Right lung (tissue), 5 donors: ENCODE measurements around the gene PPFIA4. TPM values are rescaled to one million over a fixed set of nuclear protein-coding genes. Genes with fewer than 3 reads are reported as not detected.

Experiments
- DNase-seq, 2 donors: peaks; one replicate each; pipeline ENCODE4 v3.0.0-alpha.2; 2013
- polyA plus RNA-seq, 5 donors: library from polyadenylated mRNA; unstranded; fragments of 120-200 nt; gene quantifications; one replicate each; pipeline versions ENCODE4 v1.2.1 to v1.2.3, GENCODE V29; 2013; ENCODE audit warnings: inconsistent platforms in 1 of 5, low replicate concordance in 1 of 5; ENCODE audit not compliant: insufficient read length in 5 of 5, insufficient read depth in 1 of 5

PPFIA4 gene
- polyA plus RNA-seq, 5 donors = 2.9 to 5.3 (median 3.1) TPM

DNA sequence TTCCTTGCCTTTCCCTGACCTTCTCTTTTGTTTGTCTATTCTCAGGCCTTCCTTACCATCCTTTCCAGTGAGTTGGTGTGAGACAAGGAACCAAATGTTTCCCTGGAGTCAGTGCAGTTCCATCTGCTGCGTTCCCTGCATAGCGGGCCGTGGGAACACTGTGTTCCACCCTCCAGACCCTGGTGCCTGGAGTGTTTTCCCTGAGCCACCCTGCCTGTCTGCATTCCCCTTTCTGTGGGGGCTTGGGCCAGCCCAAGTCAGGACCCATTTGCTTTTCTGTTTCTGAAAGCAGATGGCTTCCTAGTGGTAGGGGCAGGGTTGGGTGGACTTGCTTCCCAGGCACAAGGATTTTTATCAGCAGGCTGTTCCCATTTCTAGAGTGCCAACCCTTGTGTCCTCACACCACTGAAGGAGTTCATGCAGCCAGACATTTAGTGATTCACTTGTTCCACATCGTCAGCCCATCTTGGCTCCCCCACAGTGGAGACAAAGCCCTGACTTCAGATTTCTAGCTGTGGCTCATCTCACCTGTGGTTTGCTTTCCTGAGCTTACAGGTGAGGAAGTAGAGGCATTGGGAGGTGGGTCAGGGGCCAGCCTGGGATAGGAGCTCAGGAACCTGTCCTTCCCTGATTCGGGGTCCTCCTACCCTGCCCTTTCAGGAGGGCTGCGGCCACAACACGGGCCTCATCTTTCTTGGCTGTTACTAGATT, 73.7 kb downstream of the PPFIA4 start:
- DNase-seq = no peak

DNA sequence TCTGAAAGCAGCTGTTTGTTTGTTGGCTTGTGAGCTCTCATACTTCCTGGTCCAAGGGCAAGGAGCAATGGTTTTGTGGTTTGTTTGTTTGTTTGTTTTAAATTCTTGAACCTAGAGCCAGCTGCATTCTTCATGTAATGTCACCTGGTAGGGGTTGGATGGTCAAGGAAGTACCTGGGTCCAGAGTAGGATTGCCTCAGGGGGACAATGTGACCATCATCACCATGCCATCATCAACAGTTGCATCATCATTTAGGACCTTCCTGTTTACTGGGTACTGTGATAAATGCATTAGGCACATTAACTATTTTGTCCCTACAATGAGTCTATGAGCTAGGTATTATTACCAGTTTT, 74.2 kb downstream of the PPFIA4 start:
- DNase-seq = no peak

DNA sequence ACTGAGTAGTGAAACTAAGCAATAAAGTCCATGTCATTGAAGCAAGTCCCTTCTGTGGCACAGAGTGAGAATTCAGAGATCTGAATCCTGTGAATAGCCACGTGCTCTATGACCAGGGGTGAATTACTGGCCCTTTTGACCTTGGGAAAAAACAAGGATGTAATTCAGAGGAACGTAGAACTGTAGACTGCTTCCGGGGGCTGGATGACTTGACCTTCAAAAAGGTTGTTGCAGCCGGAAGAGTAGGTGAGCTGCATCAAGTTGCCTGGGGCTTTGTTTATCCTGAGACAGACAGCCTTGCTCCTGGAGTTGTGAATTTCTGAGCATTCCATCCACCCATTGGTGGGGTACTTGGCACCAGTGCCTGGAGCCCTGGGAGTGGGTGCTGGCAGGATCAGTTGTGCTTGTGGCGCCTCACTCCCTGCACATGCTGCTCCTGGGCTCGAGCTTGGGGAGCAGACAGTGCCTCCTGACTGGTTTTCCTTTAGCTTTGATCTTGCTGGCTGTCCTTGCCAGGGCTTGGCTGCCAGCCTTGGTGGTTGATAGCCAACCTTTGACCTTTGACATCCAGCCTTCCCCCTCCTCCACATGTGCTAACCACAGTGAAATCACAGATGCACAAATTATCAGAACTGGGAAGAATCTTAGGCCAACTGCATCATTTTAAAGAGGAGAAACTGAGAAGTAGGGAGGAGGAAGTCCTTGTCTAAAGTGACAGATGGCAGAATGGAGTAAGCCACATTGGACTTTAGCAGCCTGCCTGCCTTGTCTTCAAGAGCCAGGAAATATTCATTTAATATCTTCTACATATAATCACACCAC, 75.7 kb downstream of the PPFIA4 start:
- DNase-seq = no peak

DNA sequence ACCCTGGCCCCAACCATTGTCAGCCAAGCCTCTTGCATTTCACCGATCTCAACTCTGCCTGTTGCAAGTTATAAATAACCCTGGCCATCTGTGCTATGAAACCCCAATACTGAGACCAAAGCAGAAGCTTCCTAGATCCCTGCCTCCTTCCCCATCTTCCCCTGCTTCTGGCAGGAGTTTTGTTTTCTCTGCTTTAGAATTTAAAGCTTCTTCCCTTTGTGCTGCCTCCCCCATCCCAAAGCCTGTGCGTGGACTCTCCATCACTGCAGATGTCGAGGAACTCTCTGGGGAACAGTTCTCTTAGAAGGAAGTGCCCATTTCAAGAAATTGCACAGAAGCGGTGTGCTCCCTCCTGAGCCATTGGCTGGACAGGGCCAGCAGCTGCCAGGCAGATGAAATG, 76.9 kb downstream of the PPFIA4 start:
- no peak for DNase-seq

DNA sequence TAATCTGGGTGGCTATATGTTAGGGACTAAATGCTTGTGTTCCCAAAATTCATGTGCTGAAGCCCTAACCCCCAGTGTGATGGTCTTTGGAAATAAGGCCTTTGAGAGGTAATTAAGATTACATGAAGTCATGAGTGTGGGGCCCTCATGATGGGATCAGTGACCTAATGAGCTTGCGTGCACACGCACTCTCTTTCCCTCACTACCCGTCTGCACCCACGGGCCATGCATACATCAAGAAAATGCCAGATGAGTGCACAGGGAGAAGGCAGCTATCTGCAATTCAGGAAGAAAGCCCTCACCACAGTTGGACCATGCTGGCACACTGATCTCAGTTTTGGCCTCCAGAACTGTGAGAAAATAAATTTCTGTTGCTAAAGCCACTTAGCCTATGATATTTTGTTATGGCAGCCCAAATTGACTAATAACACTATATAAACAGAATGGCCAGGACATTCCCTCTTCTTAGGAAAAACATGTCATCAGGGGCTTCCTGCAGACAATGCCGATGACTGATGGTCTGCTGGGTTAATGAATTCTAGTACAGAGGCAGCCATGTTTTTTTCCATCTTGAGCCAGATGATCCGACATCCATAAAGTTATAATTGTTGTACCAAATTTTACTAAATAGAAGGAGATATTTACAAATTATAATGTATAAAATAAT, 77.7 kb downstream of the PPFIA4 start:
- DNase-seq = no peak

DNA sequence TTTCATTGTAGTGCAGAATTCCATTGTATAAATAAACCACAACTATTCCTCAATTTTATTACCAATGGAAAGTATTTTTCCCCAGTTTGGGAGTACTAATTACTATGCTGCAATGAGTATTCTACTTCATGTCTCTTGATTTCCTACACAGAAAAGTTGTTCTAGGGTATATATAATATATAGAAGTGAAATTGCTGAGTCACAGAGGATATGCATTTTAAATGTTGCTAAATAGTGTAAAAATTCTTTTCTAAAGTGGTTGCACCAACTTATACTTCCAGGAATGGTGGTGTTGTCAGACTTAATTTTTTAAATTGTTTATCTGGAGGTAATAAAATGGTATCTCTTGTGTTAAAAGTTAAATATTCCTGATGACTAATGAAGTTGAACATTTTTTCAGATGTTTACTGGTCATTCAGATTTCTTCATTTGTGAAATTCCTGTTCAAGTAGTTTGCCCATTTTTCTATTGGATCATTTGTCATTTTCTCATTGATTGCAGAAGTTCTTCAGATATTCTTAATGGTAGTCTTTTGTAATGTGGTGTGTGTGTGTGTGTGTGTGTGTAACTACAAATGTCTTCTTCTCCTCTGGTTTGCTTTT, 78.6 kb downstream of the PPFIA4 start:
- no peak for DNase-seq

DNA sequence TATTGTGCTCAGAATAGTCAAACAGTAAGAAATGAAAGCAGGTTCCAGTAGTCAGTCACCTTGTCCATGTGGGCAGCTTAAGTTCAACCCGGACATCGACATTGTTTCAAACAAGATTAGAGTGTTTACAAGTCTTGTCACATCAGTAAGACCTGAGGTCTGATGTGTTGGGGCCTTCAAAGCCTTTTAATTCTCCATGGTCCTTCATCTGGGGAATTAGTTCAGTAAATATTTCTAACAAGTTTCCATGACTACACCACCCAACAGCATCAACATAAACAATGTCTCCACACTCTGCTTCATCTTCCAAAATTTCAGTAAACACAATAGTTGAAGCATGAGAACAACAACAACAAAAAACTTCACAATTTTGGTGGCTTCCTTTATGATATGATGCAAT, 86.2 kb downstream of the PPFIA4 start:
- no peak for DNase-seq

DNA sequence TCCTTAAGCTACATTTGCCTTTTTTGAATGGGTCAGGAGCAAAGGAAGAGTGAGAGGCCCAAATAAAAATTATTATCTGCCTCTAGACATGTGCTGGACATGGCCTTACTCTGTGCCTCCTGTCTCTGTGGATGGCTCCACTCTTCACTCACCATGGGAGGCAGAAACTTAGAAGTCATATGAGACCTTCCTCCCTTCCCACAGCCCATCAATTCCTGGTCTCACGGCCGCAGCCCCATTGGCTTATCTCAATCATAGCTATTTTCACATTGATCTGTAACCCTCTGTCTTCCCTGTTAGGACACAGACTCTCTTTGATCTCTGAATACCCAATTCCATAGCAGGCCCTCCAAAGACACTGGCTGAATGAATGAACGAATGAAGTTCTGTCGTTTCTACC, 87.0 kb downstream of the PPFIA4 start:
- no peak for DNase-seq

DNA sequence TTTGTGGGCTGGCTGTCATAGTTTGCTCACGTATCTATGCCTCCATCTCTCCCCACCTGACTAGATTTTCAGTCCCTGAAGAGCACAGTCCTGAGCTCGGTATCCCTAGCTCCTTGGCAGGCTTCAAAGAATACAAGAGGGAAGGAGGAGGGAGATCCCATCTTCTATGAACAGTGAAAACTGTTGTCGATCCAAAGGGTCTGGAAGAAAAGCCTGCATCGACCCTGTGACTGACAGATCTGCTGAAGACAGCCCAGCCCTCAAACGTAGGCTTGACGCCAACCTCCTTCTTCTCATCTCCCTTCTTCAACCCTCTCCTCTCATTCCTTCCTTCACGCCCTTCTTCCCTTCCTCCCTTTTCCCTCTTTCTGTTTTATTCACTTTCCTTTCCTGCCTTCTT, 87.9 kb downstream of the PPFIA4 start:
- no peak for DNase-seq

DNA sequence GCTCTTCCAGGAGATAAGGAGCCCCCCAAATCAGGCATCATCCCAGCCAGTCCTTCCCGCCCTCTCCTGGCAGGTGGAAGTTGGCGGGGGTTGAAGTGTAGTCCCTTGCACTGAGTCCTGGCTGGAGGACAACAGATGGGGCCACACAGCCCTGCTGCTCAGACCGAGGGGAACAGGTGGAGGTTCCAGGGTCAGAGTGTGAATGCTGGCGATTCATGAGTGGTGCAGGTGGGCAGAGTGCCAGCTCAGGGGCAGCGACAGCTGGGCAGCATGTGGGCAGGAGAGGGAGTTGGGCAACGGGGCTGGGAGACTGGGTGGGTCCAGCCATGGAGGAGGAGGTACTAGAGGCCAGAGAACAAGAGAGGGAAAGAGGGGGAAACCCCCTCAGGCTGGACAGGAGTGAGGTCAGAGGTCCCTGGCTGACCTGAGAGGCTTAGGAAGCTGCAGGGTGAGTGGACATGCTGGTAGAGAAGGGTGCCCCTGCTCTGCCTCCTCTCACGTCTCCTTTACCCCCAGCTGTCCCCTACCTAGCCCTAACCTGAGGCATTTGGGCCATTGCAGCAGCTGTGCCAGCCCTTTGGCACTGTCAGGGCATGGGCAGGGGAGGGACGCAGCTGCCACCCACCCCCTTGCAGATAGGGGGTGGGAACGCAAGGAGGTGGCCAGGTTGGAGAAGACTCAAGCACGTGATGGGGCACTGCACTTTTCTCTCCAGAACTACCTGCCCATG, 90.0 kb downstream of the PPFIA4 start:
- DNase-seq = no peak

DNA sequence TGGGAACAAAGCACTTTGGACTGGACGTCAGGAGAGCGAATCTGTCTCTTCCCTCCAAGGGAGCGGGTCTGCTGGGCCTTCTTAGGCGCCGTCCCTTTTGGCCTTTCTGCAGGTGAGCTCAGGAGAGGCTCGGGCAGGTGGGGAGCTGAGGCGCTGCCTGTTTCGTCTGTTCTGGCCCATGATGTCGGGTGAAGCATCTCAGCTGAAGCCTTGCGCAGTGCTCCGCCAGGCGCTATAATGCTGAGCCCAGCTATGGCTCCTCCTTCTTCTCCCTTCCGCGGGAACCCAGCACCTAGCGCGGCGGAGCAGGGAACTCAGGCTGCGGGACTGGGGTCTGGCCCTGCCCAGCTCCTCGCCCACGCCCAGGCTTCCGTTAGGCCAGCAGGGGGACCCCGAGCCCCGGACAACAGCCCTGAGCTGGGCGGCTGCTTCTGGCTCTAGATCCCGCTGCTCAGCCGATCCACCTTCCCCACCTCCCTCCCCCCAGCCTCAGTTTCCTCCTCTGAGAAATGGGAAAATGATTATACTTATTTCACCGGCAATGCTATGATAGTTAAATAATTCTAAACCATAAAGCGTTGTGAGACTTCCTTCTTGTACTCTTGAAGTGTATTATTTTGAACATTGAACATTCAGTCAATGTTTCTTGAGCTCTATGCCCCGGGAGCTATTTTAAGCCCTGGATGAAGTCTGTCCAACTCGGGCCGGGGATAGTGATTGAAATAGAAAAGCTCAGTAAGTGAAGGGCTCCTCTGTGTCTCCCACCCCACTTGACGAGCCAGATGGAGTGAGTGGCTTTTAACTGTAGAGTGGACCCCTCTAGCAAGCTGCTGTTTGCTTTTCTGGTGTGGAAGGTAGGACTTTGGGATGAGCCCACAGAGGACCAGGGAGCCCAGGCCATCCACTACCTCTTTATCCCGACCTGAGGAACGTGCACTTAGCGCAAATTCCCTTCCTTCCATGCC, 91.6 kb downstream of the PPFIA4 start:
- DNase-seq = peak; percentile 59 to 61

DNA sequence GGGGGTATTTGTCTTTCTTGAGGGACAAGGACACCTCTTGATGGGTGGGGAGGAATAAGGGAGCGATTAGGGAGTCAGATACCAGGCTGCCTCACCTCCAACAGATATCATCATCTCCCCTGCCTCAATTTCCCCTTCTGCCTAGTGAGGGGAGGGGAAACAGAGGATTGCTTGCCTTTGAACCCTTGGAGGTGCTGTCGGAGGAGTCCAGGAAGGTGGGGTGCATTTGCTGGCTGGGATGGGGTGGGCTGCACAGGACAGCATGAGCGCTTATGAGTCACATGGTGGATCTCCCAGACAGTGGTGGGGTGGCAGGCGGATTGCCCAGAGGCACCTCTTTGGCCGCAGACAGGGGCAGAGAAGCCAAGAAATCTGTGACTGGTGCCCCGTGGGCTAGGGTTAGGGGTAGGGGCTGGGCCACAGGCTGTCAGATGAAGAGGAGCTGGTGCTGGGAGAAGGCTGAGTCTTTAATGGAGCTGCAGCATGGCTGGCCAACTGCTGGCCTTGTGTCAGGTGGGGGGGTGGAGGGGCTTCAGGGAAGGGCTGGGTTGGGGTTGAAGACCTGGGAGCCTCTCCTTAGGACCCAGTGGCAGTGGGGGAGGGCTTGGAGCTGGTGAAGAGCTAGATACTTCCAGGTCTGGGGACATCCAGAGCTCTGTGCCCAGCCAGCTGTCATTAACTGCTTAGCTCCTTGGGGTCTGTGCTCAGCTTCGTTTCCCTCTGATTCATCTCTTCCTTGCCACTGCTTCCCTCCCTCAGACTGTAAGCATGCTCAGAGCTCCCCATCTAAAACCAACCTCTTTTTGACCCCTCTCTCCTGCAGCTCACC, 94.2 kb downstream of the PPFIA4 start:
- DNase-seq = no peak

DNA sequence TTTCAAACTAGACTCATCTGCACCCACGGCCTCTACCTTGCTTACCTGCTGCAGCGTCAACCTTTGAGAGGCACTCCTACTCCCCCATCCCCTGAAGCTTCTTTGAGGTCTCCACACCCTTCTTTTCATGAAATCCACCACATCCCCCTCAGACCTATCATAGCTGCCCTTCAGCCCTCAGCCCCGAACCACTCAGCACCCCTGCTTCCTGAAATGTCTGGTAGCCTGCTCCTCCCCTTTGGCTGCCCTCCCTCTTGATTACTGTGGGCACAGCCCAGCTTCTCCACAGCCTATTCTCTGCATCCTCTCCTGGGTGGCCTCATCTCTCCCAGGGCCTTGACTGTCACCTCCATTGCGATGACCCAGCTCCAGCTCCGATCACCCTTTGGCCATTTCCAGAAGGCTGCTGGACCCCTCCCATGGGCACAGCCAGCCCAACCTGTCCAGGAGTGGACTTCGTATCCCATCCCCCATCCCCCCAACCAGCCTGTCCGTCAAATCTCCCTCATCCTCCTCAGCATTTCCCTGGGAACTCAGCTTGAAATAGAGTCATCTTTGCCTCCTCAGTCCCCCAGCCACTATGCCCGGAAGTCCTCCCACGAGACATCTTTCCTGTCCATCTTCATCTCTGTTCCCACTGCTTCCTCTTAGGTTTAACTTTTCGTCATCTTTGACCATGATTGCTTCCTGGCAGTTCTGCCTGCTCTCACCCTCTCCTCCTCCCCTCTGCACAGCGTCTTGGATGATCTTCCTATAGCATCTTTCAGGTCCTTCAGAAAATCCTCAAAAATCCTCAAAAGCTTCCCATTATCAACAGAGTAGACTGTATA, 95.1 kb downstream of the PPFIA4 start:
- no peak for DNase-seq

DNA sequence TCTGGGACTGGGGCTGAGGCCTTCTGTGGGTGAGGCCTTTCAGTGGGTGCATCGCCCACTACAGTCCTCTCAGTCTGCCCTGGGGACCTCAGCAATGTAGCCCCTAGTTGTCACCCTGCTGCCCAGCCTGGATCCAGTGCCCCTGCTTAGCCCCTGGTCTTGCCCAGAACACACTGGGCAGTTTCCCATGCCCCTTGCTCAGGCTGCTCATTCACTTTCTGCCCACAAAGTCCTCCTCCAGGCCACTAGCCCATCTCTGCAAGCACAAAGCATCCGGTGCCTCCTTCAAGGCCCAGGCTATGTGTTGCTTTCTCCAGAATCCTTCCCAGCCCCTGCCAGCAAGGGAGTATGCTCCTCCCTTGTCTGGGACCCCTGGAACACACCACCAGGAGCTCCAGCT, 95.9 kb downstream of the PPFIA4 start:
- no peak for DNase-seq

DNA sequence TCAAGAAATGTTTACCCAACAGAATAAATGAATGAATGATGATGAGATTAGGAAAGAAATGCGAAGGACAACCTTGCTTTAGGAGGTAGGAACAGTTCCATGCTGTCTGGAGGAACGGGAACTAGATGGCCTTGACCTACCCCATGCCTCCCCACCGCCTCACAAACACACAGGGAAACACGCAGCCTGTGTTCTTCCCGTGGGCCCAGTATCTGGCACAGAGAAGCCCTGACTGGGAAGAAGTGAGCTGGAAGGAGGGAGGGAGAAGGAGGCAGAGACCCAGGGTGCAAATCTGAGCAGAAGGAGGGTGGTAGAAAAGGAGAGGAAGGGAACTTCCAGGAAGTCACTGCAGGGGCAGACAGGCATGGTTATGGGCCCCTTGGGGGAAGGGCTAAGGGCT, 97.7 kb downstream of the PPFIA4 start:
- no peak for DNase-seq

DNA sequence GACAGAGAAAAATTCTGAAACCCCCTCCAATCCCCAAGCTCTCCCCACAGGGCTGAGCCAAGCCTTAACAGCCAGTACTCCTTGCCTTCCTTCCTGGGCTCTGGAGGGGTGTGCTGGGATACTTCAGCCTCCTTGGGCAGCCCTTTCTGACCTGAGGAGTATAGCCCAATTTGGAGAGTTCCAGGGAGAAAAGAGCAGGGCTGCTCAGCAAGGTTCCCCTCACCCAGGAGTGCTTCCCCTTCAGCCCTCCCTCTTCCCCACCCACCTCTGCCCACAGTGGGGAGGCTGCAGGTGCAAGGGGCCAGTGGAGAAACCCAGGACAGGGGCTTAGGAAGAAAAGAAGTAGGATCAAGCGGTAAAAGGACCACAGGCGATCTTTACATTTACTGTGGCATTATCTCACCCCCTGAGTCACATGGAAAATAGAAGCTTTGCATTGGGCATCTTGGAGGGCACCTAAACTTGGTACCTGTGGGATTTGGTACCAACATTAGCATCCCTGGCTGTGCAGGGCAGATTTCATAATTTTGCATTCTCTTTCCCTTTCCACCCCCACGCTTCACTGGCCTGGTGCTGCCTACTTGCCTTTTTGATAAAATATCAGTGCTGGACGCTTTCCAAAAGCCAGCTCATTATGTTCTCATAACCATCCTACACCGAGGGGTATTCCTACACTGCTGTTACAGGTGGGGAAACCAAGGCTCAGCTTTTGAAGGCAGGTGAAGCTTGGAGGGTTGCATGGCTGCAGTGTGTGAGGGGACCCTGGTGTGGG, 98.4 kb downstream of the PPFIA4 start:
- no peak for DNase-seq

DNA sequence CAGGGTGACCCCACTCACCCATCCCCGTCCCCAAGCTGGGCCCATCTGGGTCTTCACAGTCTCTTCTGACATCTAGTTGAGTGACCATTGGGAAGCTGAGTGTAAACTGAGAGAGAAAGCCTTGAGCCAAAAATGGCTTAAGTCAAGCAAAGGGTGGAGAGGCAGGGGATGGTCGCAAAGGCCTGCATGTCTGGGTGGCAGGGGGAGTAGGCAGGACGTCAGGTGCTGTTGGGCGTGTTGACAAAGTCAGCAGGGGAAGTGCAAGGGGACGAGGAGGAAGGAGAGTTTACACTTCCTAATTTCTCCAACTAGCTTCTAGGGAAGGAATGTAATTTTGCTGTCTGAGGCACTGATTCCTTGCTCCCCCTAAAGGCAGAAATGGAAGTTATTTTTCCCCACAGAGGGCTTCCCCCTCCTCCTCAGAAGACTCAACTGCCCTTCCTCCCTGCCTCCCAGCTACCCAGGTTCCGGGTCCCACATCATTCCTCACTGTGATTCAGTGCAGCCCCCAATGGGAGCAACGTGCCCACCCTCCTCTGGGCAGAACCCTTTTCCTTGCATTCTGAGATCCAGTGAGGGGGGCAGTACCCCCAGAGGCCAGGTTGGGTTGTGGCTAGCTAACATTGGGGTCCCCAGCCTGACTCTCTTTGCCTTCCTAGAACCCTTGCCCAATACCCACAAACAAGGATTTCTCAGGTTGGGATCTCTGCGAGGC, 100.0 kb downstream of the PPFIA4 start:
- DNase-seq = no peak
